NCI-H446 (cell line): Measurements from ENCODE around the gene FHIT.
A peak's percentile ranks its signal among the peaks of the same experiment; 100 is the strongest.
"Not testable (repeated sequence)": the region's sequence is repeated elsewhere in the genome, so short reads cannot be mapped to it uniquely, and the experiment has no call there.

Source experiments
- DNase-seq, 2 experiments: peaks; one replicate each; lab custom pipeline; 2025; lab: John Stamatoyannopoulos, UW

The FHIT gene

GRCh38 chr3:61226166-61226686 is 25.0 kb downstream of the FHIT start:
- no peak for DNase-seq

GRCh38 chr3:61224823-61225222 is 26.4 kb downstream of the FHIT start:
- no peak for DNase-seq

- peak in 1 of 2 experiments; percentile 50 for DNase-seq
Observed at GRCh38 chr3:61223451-61223850, 27.8 kb downstream of the FHIT start.

GRCh38 chr3:61222467-61222866 is 28.8 kb downstream of the FHIT start:
- DNase-seq, result no peak

- DNase-seq, result no peak
Observed at GRCh38 chr3:61221759-61222362, 29.4 kb downstream of the FHIT start.

GRCh38 chr3:61218504-61218903 is 32.7 kb downstream of the FHIT start:
- DNase-seq, result no peak

GRCh38 chr3:61216171-61216570 is 35.1 kb downstream of the FHIT start:
- DNase-seq, result not testable (repeated sequence)

- DNase-seq, result no peak
Observed at GRCh38 chr3:61202086-61202485, 49.2 kb downstream of the FHIT start.

GRCh38 chr3:61201071-61201470 is 50.2 kb downstream of the FHIT start:
- no peak for DNase-seq

GRCh38 chr3:61200270-61200669 is 51.0 kb downstream of the FHIT start:
- DNase-seq, result no peak

GRCh38 chr3:61199843-61200242 is 51.4 kb downstream of the FHIT start:
- no peak for DNase-seq

- DNase-seq, result no peak
Observed at GRCh38 chr3:61194892-61195538, 56.2 kb downstream of the FHIT start.

GRCh38 chr3:61192222-61192621 is 59.0 kb downstream of the FHIT start:
- no peak for DNase-seq

- DNase-seq, result not testable (repeated sequence)
Observed at GRCh38 chr3:61190205-61190604, 61.0 kb downstream of the FHIT start.

- no peak for DNase-seq
Observed at GRCh38 chr3:61186030-61186429, 65.2 kb downstream of the FHIT start.

- DNase-seq, result no peak
Observed at GRCh38 chr3:61184956-61185355, 66.3 kb downstream of the FHIT start.

- DNase-seq, result no peak
Observed at GRCh38 chr3:61182662-61183061, 68.6 kb downstream of the FHIT start.

GRCh38 chr3:61181874-61182273 is 69.4 kb downstream of the FHIT start:
- DNase-seq, result peak in 1 of 2 experiments; percentile 20

- DNase-seq, result no peak
Observed at GRCh38 chr3:61180206-61180605, 71.0 kb downstream of the FHIT start.

GRCh38 chr3:61178167-61178566 is 73.1 kb downstream of the FHIT start:
- no peak for DNase-seq

- DNase-seq, result no peak
Observed at GRCh38 chr3:61177450-61177849, 73.8 kb downstream of the FHIT start.

- DNase-seq, result no peak
Observed at GRCh38 chr3:61173676-61174075, 77.6 kb downstream of the FHIT start.

- DNase-seq, result no peak
Observed at GRCh38 chr3:61172684-61173083, 78.6 kb downstream of the FHIT start.

GRCh38 chr3:61172203-61172602 is 79.0 kb downstream of the FHIT start:
- no peak for DNase-seq
